HepG2 (cell line): ENCODE measurements around the gene TRMT1. TPM values are rescaled to one million over a fixed set of nuclear protein-coding genes. Genes with fewer than 3 reads are reported as not detected.

ENCODE experiments used
- ATF7-NPFF ChIP-seq: sonication (generic); formaldehyde crosslinking; IDR thresholded peaks from 2 replicates; pipeline ENCODE4 v1.8.1; 2023; ENCODE audit warnings: mild to moderate bottlenecking, low read depth, missing genetic modification reagents, moderate library complexity
- BCL3 ChIP-seq: sonication (generic); formaldehyde crosslinking; IDR thresholded peaks from 2 replicates; pipeline ENCODE4 v1.5.1; 2020; ENCODE audit warnings: mild to moderate bottlenecking, missing genetic modification reagents, moderate library complexity
- GATAD1 ChIP-seq: IDR thresholded peaks from 2 replicates; pipeline ENCODE4 v1.6.1; 2016; ENCODE audit warnings: missing genetic modification reagents, missing compliant biosample characterization
- HCFC1 ChIP-seq: fragments of 150-350 bp; IDR thresholded peaks from 2 replicates; pipeline ENCODE4 v1.6.1; 2014; ENCODE audit warnings: low read depth, low read length
- HNRNPK ChIP-seq: fragments of 200-400 bp; formaldehyde crosslinking; IDR thresholded peaks from 2 replicates; pipeline ENCODE4 v1.6.1; 2018; ENCODE audit warnings: low read length, low read depth, moderate library complexity, mild to moderate bottlenecking; ENCODE audit not compliant: poor library complexity, severe bottlenecking
- HOMEZ ChIP-seq: IDR thresholded peaks from 2 replicates; pipeline ENCODE4 v1.6.1; 2016; ENCODE audit warnings: low read depth
- MTERF4 ChIP-seq: sonication (generic); formaldehyde crosslinking; IDR thresholded peaks from 2 replicates; pipeline ENCODE4 v1.8.0; 2023; ENCODE audit warnings: mild to moderate bottlenecking, missing genetic modification reagents
- MXD1 ChIP-seq: sonication (generic); formaldehyde crosslinking; IDR thresholded peaks from 2 replicates; pipeline ENCODE4 v1.4.0; 2020; ENCODE audit warnings: mild to moderate bottlenecking, missing genetic modification reagents
- NCOR1 ChIP-seq: fragments of 200-600 bp; sonication (generic); IDR thresholded peaks from 2 replicates; pipeline ENCODE4 v1.7.0; 2017; ENCODE audit warnings: antibody characterized with exemption, low read length, borderline replicate concordance
- POGK ChIP-seq: sonication (generic); formaldehyde crosslinking; conservative IDR thresholded peaks from 2 replicates; pipeline ENCODE4 v1.8.0; 2022; ENCODE audit warnings: mild to moderate bottlenecking, moderate library complexity, missing genetic modification reagents
- POLR2AphosphoS2 ChIP-seq: IDR thresholded peaks from 2 replicates; pipeline ENCODE4 v1.6.1; 2011; ENCODE audit warnings: low read depth, low read length, improper control_type of control experiment
- RORA ChIP-seq: sonication (generic); formaldehyde crosslinking; IDR thresholded peaks from 2 replicates; pipeline ENCODE4 v1.5.0; 2020; ENCODE audit warnings: mild to moderate bottlenecking, missing genetic modification reagents, moderate library complexity
- SALL1 ChIP-seq: sonication (generic); formaldehyde crosslinking; IDR thresholded peaks from 2 replicates; pipeline ENCODE4 v1.8.0; 2022; ENCODE audit warnings: mild to moderate bottlenecking, missing genetic modification reagents
- SALL2 ChIP-seq: sonication (generic); formaldehyde crosslinking; IDR thresholded peaks from 2 replicates; pipeline ENCODE4 v1.8.1; 2023; ENCODE audit warnings: mild to moderate bottlenecking, missing genetic modification reagents, inconsistent platforms
- TBX2 ChIP-seq: sonication (generic); formaldehyde crosslinking; IDR thresholded peaks from 2 replicates; pipeline ENCODE4 v1.5.0; 2020; ENCODE audit warnings: missing genetic modification reagents, mild to moderate bottlenecking, borderline replicate concordance
- THYN1 ChIP-seq: sonication (generic); formaldehyde crosslinking; IDR thresholded peaks from 2 replicates; pipeline ENCODE4 v1.8.1; 2023; ENCODE audit warnings: low read depth, mild to moderate bottlenecking, moderate library complexity, missing genetic modification reagents, borderline replicate concordance
- ZFP37 ChIP-seq: sonication (generic); formaldehyde crosslinking; IDR thresholded peaks from 2 replicates; pipeline ENCODE4 v1.4.0; 2020; ENCODE audit warnings: missing genetic modification reagents, borderline replicate concordance
- ZSCAN12 ChIP-seq: sonication (generic); formaldehyde crosslinking; IDR thresholded peaks from 2 replicates; pipeline ENCODE4 v1.9.0; 2021; ENCODE audit warnings: mild to moderate bottlenecking, missing genetic modification reagents
- ZXDC ChIP-seq: sonication (generic); formaldehyde crosslinking; IDR thresholded peaks from 2 replicates; pipeline ENCODE4 v1.5.0; 2020; ENCODE audit warnings: mild to moderate bottlenecking, missing genetic modification reagents
- polyA plus RNA-seq, 8 experiments: library from polyadenylated mRNA; depleted of rRNA in 3 of 8; stranded (reverse) in 7 of 8; unstranded in 1 of 8; fragments of >200 nt; fragmentation: Illumina TruSeq in 4 of 8; extraction: Trizol in 4 of 8; gene quantifications; 2 replicates each; pipeline versions ENCODE4 v1.2.1 to v1.2.3, GENCODE V29; 2011 to 2016; ENCODE audit warnings: low read depth in 4 of 8, missing spikeins in 1 of 8, mixed read lengths in 1 of 8; ENCODE audit not compliant: insufficient read depth in 1 of 8
- total RNA-seq, 5 experiments: library from RNA; depleted of rRNA; stranded (reverse); fragments of >200 nt; fragmentation: Illumina TruSeq; extraction: Trizol; gene quantifications; 2 replicates each; pipeline ENCODE4 v1.2.3, GENCODE V29; 2016; ENCODE audit warnings: low read depth in 1 of 5

The TRMT1 gene
- total and polyA plus RNA-seq, 2 of the 13 experiments (the other 11 are each of a cell fraction or from before 2014, with no cell fraction given), result 35.5 to 44.1 TPM

GRCh38 chr19:13116282-13117175 lies at the start of gene TRMT1 (continued):
- no peak for TF ChIP-seq ZXDC (CRISPR knock-in tag)
- TF ChIP-seq HOMEZ (CRISPR knock-in tag), result 0 out of 2 replicates have a peak, but pooled peaks have one; percentile 15
- peak; percentile 39; the same call in 1 of the 2 replicates for TF ChIP-seq NCOR1
- no peak for TF ChIP-seq RORA (CRISPR knock-in tag)
- TF ChIP-seq ZSCAN12 (CRISPR knock-in tag), result no peak
- no peak for TF ChIP-seq ATF7-NPFF (CRISPR knock-in tag)
- peak; percentile 62; the same call in 1 of the 2 replicates for TF ChIP-seq BCL3 (CRISPR knock-in tag)
- TF ChIP-seq MTERF4, result no peak
- peak; percentile 50; the same call in 1 of the 2 replicates for TF ChIP-seq ZFP37
- TF ChIP-seq POLR2AphosphoS2, result no peak
- TF ChIP-seq SALL2 (CRISPR knock-in tag), result peak; percentile 81; the same call in 1 of the 2 replicates
- peak; percentile 91 for TF ChIP-seq SALL1 (CRISPR knock-in tag)
- peak; percentile 75 for TF ChIP-seq TBX2 (CRISPR knock-in tag)
- no peak for TF ChIP-seq HNRNPK
- TF ChIP-seq GATAD1 (CRISPR knock-in tag), result peak; percentile 100
- no peak for TF ChIP-seq THYN1 (CRISPR knock-in tag)
- peak; percentile 99; the same call in 1 of the 2 replicates for TF ChIP-seq MXD1 (CRISPR knock-in tag)
- peak; percentile 46; the same call in 1 of the 2 replicates for TF ChIP-seq POGK (CRISPR knock-in tag)
- TF ChIP-seq HCFC1, result peak; percentile 75
